Measurements from ENCODE around the gene IL15RA.
"Not testable (repeated sequence)": the region's sequence is repeated elsewhere in the genome, so short reads cannot be mapped to it uniquely, and the experiment has no call there.

Gene IL15RA

GRCh38 chr10:6005856-6006395, 28.6 kb upstream of the IL15RA start:
- DNase-seq = no peak

GRCh38 chr10:6005161-6005804, 27.9 kb upstream of the IL15RA start:
- not testable (repeated sequence) for DNase-seq

GRCh38 chr10:6002809-6003510, 25.6 kb upstream of the IL15RA start:
- DNase-seq = peak; percentile 89

GRCh38 chr10:5999440-6000165, 22.3 kb upstream of the IL15RA start:
- DNase-seq = no peak

GRCh38 chr10:5996696-5997095, 19.4 kb upstream of the IL15RA start:
- DNase-seq = no peak

GRCh38 chr10:5992398-5992797, 15.1 kb upstream of the IL15RA start:
- DNase-seq = no peak

GRCh38 chr10:5991708-5992107, 14.4 kb upstream of the IL15RA start:
- no peak for DNase-seq

GRCh38 chr10:5989756-5990155, 12.4 kb upstream of the IL15RA start:
- DNase-seq = no peak

- no peak for DNase-seq
Observed at GRCh38 chr10:5988336-5988920, 11.1 kb upstream of the IL15RA start.

- no peak for DNase-seq
Observed at GRCh38 chr10:5987747-5988146, 10.4 kb upstream of the IL15RA start.

- DNase-seq = no peak
Observed at GRCh38 chr10:5985029-5985428, 7.7 kb upstream of the IL15RA start.

GRCh38 chr10:5983774-5984173, 6.4 kb upstream of the IL15RA start:
- no peak for DNase-seq

GRCh38 chr10:5981529-5981928, 4.2 kb upstream of the IL15RA start:
- DNase-seq = no peak

GRCh38 chr10:5978230-5978489, 817 bp upstream of the IL15RA start:
- DNase-seq = no peak

GRCh38 chr10:5976512-5977470, 552 bp downstream of the IL15RA start:
- DNase-seq = peak; percentile 59

- DNase-seq = peak; percentile 94
Observed at GRCh38 chr10:5975641-5976473, 1.5 kb downstream of the IL15RA start.

- DNase-seq = no peak
Observed at GRCh38 chr10:5973069-5973468, 4.3 kb downstream of the IL15RA start.

GRCh38 chr10:5971886-5972285, 5.5 kb downstream of the IL15RA start:
- DNase-seq = no peak

- peak; percentile 71 for DNase-seq
Observed at GRCh38 chr10:5971315-5971832, 6.0 kb downstream of the IL15RA start.

- no peak for DNase-seq
Observed at GRCh38 chr10:5970527-5970926, 6.8 kb downstream of the IL15RA start.

- DNase-seq = no peak
Observed at GRCh38 chr10:5970066-5970465, 7.3 kb downstream of the IL15RA start.
